GM03348 (cell line): Measurements from ENCODE around the gene H2BK1.
A peak's percentile ranks its signal among the peaks of the same experiment; 100 is the strongest.

ENCODE experiments used
- DNase-seq: peaks from one replicate; pipeline ENCODE4 v3.0.0; 2012; ENCODE audit warnings: low spot score

H2BK1 gene

GRCh38 chr7:151178236-151178635 lies 32.1 kb downstream of the H2BK1 start:
- no peak for DNase-seq

DNA sequence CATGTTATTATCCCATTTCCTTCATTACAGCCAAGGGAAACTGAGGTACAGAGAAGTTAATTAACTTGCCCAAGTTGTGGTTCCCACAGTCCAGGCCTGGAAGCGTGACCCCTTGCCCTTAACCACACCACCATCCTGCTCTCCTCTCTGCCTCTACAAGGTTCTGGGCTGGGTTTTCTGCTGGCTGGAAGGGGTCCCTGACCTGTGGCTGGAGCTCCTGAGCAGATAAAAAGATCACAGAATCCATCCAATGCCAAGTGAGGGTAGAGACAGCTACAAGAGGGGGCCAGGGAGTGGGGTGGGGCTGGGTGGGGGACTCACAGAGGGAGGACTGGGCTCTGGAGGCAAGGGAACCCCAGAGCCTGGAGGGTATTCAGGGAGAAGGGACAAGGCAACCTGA lies 33.0 kb downstream of the H2BK1 start:
- DNase-seq: no peak

DNA sequence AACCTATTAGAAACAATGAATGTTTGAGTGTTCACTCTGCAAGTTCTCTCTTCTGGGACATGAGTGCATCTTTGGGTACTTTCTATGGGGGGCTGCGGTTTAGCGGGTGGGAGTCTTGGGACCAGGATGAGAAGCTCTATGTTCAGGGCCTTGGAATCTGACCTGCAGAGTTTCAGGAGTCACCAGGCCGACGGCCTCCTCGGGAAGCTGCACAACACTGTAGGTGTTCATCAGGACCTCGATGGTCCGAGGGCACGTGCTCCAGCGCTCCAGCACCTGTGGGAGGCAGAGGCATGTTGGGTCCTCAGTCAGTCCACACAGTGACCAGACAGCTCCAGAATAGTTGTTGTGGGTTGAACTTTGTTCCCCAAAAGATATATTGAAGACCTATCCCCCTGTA lies 33.9 kb downstream of the H2BK1 start:
- DNase-seq: no peak

GRCh38 chr7:151175793-151176311 lies 34.4 kb downstream of the H2BK1 start:
- no peak for DNase-seq

DNA sequence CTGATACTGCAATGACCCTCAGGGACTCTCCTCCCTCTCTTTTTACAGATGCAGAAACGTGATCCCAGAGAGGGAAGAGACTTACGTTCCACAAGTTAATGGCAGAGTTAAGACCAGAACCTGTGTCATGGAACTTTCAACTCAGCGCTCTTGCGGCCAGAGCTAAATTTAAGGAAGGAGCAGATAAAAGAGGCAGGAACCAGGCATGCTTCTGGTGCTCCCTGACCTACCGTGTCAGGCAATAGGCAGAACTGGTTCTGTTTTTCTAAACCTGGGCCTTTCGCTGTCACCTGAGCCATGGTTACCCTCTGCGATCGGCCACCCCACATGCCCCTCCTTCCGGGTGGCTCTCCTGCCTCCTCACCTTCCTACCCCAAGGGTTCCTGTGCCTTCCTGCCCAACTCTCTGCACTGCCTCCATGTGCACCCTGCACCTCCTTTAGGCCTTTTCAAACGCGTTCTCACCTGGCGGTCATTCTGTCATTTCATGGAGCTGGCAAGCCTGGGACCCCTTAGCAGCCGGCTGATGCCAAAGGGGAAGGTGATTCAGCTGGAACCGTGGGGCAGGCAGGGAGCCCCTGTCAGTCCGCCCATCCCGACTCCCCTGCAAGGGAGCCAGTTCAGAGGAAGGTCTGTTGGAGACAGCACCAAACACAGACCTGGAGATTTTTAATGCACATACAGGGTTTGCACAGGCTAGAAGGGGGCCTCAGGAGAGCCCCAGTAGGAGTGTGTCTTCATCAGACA lies 35.1 kb downstream of the H2BK1 start:
- DNase-seq: no peak

- peak; percentile 67 for DNase-seq
These were observed 35.8 kb downstream of the H2BK1 start for GRCh38 chr7:151174246-151175046.

GRCh38 chr7:151173386-151174245 lies 36.7 kb downstream of the H2BK1 start:
- DNase-seq: no peak

GRCh38 chr7:151172273-151173141 lies 37.8 kb downstream of the H2BK1 start:
- peak; percentile 95 for DNase-seq

GRCh38 chr7:151168787-151169162 lies 41.5 kb downstream of the H2BK1 start:
- DNase-seq: no peak

DNA sequence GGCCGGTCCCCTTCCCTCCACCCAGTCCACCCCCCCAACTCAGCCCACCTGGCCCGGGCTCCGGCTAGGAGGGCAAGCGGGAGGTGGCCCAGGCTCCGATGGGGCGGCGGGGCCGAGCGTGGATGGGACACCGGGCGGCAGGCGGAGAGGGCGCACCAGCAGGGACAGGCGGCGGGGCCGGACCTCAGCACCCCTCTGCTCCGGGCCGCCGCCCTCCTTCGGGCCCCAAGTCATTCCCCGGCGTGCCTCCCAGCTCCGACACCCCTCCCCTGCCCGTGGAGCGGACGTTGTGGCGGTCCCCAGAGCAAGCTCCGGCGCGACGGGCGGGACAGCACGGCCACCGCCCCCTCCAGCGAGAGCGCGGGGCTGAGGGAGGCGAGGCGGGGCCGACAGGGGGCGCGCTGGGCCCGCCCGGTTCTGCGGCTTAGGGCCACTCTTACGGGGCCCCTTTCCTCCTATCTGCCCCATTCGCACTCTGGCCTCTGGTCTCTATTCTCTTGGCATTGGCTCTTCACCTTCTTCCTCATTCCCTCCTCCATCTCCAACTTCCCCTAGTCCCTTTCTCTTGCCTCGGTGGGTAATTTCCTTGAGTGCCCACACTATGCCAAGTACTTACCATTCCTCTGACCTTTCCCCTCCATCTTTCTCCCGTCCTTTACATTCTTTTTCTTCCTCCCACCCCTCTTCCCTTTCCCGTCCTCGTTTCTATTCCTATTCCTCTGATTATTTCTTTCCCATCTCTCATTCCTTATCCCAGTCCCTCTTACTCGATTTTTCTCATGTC lies 42.1 kb downstream of the H2BK1 start:
- peak; percentile 64 for DNase-seq

GRCh38 chr7:151167197-151167961 lies 42.9 kb downstream of the H2BK1 start, which contains the start of gene GBX1:
Gene GBX1, minus strand, starts transcription at chr7:151167694. Its CDS starts 146 bp downstream, at chr7:151167548.
- DNase-seq: peak; percentile 57

GRCh38 chr7:151166629-151167196 lies 43.6 kb downstream of the H2BK1 start:
- DNase-seq: no peak

DNA sequence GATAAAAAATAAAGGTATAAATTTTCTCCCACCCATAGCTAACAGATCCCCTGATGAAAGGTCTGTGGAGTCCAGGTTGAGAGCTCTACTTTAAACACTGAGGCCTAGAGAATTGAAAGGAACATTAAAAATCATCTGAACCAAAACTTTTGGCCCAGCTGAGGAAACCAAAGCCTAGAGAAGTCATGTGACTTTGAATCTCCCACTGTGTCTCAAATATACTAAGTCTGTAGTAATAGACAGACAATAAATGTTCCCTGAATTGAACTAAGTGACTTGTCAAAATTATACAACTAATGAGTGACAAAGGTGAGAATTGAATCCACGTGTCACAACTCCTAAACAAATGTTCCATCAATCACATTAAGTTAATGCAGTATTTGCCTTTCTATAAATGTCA lies 48.5 kb downstream of the H2BK1 start:
- DNase-seq: no peak
